Measurements from ENCODE around the gene GLYATL2. TPM values are rescaled to one million over a fixed set of nuclear protein-coding genes. Genes with fewer than 3 reads are reported as not detected.

The GLYATL2 gene
- total RNA-seq, 1 experiment from 2014 or later = not detected

DNA sequence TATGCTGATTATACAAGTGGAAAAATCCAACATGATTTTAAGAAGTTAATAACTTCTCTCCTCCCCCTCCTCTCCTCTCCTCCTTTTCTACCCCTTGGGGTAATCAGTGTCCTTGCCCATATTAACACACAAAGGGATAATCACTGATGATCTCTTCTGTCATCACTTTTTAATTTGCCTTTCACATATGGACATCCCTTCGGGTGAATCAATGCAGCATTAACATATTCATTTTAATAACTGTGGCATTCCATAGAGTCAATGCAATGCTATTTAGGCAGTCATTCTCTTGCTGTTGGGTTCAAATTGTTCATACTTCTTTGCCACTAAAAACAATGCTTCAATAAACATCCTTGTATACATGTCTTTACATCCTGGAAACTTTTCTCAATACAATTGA lies 42.9 kb upstream of the GLYATL2 start:
- CTCF ChIA-PET = no interaction called here
- Histone ChIP-seq H3K9me3 (ENCODE audit: insufficient read depth, low read depth) (0 out of 2 replicates have a peak, but pooled peaks cover 6% of the 10 kb centered on the region), H3K4me3 (no peak overlapping the region), H2AFZ (no peak overlapping the region), H4K20me1 (ENCODE audit: insufficient read depth) (no peaks in the 10 kb centered on the region), H3K36me3 (ENCODE audit: low read depth) (no peaks in the 10 kb centered on the region), H3K4me2 (no peak overlapping the region), H3K27ac (no peak overlapping the region), H3F3A (ENCODE audit: insufficient read depth, low read depth) (no peaks in the 10 kb centered on the region), H3K79me2 (ENCODE audit: low read depth) (no peaks in the 10 kb centered on the region), H3K27me3 (ENCODE audit: insufficient read depth, low read depth) (no peaks in the 10 kb centered on the region), H3K9me2 (ENCODE audit: insufficient read depth) (no peaks in the 10 kb centered on the region), H3K4me1 (replicated peaks; ENCODE audit: insufficient read depth) (no peaks in the 10 kb centered on the region)
- TF ChIP-seq EZH2 (IDR thresholded peaks at IDR 0.05; ENCODE audit: low read depth) (no peak), CTCF (conservative IDR thresholded peaks at IDR 0.05) (no peak)
- no peak for DNase-seq
- POLR2A ChIA-PET (ENCODE audit: unreplicated experiment) = no interaction called here
- intact Hi-C loops (cut with micrococcal nuclease; ENCODE audit: unreplicated experiment) = no loop called here
- no TSS peak for BruUV-seq (replicated peaks)

- TF ChIP-seq CTCF (conservative IDR thresholded peaks at IDR 0.05) = no peak
- no peak for TF ChIP-seq EZH2 (IDR thresholded peaks at IDR 0.05; ENCODE audit: low read depth)
- H3K9me3 ChIP-seq (ENCODE audit: insufficient read depth, low read depth) = 0 out of 2 replicates have a peak, but pooled peaks cover 6% of the 10 kb centered on the region
- H3K79me2 ChIP-seq (ENCODE audit: low read depth) = no peaks in the 10 kb centered on the region
- H3K27me3 ChIP-seq (ENCODE audit: insufficient read depth, low read depth) = no peaks in the 10 kb centered on the region
- H3F3A ChIP-seq (ENCODE audit: insufficient read depth, low read depth) = no peaks in the 10 kb centered on the region
- H3K4me2 ChIP-seq = no peak overlapping the region
- ChIA-PET POLR2A (ENCODE audit: unreplicated experiment) (no interaction called here), CTCF (no interaction called here)
- H3K36me3 ChIP-seq (ENCODE audit: low read depth) = no peaks in the 10 kb centered on the region
- no peak overlapping the region for H3K4me3 ChIP-seq
- BruUV-seq (replicated peaks) = no TSS peak
- H3K9me2 ChIP-seq (ENCODE audit: insufficient read depth) = no peaks in the 10 kb centered on the region
- intact Hi-C loops (cut with micrococcal nuclease; ENCODE audit: unreplicated experiment) = no loop called here
- no peaks in the 10 kb centered on the region for H3K4me1 ChIP-seq (replicated peaks; ENCODE audit: insufficient read depth)
- no peak for DNase-seq
- no peaks in the 10 kb centered on the region for H4K20me1 ChIP-seq (ENCODE audit: insufficient read depth)
- no peak overlapping the region for H3K27ac ChIP-seq
- no peak overlapping the region for H2AFZ ChIP-seq
Measured at GRCh38 chr11:58880625-58881024, 36.1 kb upstream of the GLYATL2 start.

DNA sequence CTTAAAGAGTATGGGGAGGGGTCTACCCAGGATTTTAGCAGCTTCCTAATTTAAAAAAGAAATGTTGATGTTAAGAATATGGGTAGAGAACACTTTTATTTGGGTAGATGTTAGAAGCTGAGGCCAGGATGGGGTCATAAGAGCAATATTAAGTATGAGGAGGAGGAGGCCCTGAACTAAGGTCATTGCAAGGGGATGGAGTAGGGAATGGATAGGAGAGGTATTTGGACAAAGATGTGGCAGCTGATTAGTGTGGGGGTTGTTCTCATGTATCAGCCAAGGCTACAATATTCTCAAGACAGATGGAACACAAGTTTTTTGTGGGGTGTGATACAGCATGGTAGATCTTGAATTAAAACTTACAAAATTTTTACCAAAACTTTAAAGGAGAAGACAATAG lies 35.7 kb upstream of the GLYATL2 start:
- H3K4me3 ChIP-seq = no peak overlapping the region
- TF ChIP-seq EZH2 (IDR thresholded peaks at IDR 0.05; ENCODE audit: low read depth) (no peak), CTCF (conservative IDR thresholded peaks at IDR 0.05) (no peak)

More for the DNA sequence above, 35.7 kb upstream of the GLYATL2 start:
- Histone ChIP-seq H3F3A (ENCODE audit: insufficient read depth, low read depth) (no peaks in the 10 kb centered on the region), H3K36me3 (ENCODE audit: low read depth) (no peaks in the 10 kb centered on the region), H4K20me1 (ENCODE audit: insufficient read depth) (no peaks in the 10 kb centered on the region), H3K27me3 (ENCODE audit: insufficient read depth, low read depth) (no peaks in the 10 kb centered on the region), H3K4me1 (replicated peaks; ENCODE audit: insufficient read depth) (no peaks in the 10 kb centered on the region), H3K79me2 (ENCODE audit: low read depth) (no peaks in the 10 kb centered on the region), H3K9me2 (ENCODE audit: insufficient read depth) (no peaks in the 10 kb centered on the region), H2AFZ (no peak overlapping the region), H3K4me2 (no peak overlapping the region), H3K27ac (no peak overlapping the region), H3K9me3 (ENCODE audit: insufficient read depth, low read depth) (0 out of 2 replicates have a peak, but pooled peaks cover 6% of the 10 kb centered on the region)
- intact Hi-C loops (cut with micrococcal nuclease; ENCODE audit: unreplicated experiment) = no loop called here
- ChIA-PET POLR2A (ENCODE audit: unreplicated experiment) (no interaction called here), CTCF (no interaction called here)
- DNase-seq = no peak
- BruUV-seq (replicated peaks) = no TSS peak
